NCI-H1436 treated with DMSO at 0.1 percent for 48 hours (cell line): Measurements from ENCODE around the gene KDM8.
A peak's percentile ranks its signal among the peaks of the same experiment; 100 is the strongest.

ENCODE experiments used
- DNase-seq: peaks from one replicate; lab custom pipeline; 2025; lab: John Stamatoyannopoulos, UW

Gene KDM8

DNA sequence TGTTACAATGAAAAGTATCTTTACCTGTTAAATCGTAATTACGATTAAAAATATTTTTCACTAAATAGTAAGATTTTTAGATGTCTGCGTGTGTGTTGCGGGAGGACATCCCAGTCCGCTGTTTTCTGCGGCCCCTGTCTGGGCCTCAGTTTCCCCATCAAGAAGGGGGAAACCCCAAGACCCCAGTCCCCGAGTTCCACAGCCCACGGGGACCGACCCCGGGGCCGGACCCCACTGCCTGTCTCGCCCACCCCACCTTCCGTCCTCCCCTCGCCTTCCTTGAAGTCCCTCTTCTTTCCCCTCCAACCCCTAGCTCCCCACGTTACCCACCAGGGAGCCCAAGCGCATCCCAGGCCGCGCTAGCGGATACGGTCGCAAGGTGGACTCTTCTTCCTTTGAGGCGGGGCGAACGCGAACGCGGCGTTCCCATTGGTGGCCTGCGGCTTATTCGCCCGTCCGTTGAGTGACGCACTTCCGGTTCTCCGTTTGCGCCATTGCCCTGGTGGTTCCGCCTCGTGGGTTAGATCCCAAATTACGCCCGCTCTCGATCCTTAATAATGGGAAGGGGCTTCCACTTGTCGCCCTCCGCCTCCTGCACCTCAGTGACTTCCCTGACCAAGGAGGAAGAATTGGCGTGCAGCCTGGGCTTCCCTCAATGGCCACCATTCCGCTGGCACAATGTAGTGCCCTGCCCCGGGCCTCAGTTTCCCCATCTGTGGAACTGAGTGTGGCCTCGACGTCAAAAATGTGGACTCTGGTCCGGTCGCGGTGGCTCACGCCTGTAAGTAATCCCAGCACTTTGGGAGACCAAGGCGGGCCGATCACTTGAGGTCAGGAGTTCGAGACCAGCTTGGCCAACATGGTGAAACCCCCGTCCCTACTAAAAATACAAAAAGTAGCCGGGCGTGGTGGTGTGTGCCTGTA, 65.3 kb downstream of the KDM8 start, which contains the start of gene NSMCE1:
Gene NSMCE1, minus strand, starts transcription at position 397 of the 924 bp plus-strand sequence. CDS start 11,202 bp downstream, outside the sequence.
- DNase-seq = peak; percentile 74

DNA sequence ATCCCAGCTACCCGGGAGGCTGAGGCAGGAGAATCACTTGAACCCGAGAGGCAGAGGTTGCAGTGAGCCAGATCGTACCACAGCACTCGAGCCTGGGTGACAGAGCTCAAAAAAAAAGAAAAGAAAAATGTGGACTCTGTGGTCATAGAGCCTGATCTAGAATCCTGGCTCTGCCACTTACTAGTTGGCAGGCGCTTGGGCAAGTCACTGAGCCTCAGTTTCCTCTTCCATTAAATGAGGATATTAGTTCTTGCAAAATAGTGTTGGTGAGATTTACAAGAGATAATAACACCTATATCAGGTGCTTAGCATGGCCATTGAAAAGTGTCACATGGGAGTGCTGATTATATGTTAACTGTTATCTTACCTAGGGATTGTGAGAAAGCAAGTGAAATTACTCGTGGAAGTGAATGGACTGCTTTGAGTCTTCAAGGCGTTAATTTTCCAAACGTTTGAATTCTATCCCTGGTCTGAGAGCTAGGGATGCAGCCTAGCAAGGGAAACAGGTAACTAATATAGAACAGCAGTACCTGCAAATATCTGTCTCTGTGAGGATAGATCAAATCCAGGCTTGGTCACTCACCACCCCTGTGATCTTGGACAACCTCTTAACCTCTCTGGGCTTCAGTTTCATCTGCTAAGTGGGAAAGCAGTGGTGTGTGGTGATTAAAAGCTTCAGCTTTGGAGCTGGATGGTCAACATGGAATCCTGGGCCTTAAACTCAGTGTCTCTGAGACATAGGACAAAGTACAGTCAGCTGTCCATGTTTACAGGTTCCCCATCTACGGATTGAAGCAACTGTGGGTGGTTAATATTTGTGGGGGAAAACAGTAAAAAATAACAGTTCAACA, 66.2 kb downstream of the KDM8 start:
- DNase-seq = no peak

DNA sequence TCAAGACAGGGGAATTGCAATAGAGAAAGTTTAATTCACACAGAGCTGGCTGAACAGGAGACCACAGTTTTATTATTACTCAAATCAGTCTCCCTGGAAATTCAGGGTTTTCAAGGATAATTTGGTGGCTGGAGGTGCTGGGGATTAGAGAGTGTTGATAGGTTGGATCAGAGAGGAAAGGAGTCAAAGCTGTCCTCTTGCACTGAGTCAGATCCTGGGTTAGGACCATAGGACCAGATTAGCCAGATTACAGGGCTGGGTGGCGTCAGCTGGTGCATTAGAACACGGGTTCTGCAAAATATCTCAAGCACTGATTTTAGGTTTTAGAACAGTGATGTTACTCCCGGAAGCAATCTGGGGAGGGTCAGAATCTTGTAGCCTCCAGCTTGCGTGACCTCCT, 67.0 kb downstream of the KDM8 start:
- DNase-seq = no peak
